Activated CD4-positive, alpha-beta T cell treated with anti-CD3 and anti-CD28 coated beads, Interleukin-2, Interleukin-6, amounts not matched to agents 100 ng/mL and 50 ng/mL, durations not matched to agents 16 hours and 8 hours (primary cell): Measurements from ENCODE around the gene TRIM61.
"Not testable (repeated sequence)": the region's sequence is repeated elsewhere in the genome, so short reads cannot be mapped to it uniquely, and the experiment has no call there.

Experiments used
- DNase-seq: peaks from one replicate; pipeline ENCODE4 v3.0.0-alpha.2; 2020

Gene TRIM61

DNA sequence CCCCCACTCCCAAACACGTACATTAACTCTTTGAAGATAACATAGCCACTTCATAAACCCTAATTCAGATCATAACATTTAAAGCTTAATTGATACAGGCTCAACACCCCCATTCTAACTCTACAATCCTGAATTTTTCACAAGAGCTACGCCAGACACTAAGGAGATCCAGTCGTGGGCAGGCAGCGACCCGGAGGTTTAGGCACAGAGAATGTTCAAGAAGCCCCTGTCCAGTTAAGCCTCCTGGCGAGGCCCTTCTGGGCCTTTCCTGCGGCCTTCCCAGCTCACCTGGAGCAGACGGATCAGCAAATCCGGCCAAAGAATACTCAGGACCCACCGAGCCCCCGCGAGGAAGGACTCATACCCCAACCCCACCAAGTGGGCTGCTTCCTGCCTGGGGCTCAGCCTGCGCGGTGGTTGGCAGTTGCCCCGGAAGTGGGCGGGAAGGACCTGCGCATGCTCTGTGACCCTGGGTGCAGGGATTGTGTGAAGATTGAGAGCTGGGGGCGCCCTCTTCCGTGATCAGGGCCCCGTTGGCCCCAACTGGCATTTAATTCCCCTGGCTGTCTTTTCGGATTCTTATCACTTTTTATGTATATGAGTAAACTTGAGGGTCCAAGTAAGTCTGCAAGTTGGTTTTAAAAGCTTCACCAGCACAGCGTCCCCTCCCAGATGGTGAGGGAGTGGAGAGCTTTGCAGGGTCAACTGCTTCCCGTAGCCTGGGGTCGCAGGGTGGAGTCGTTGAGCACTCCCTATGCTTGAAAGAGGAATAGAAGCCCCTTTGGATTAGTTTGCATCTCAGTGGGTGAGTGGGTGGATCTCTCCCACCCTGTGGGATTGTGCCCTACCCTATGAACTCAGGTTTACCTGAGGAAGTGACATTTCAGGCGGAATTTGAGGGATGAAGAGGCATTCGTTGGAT, at the start of gene TRIM61:
Gene TRIM61, minus strand, starts transcription at position 415 of the 922 bp plus-strand sequence. CDS start 7,655 bp downstream, outside the sequence.
- DNase-seq: peak; percentile 27

DNA sequence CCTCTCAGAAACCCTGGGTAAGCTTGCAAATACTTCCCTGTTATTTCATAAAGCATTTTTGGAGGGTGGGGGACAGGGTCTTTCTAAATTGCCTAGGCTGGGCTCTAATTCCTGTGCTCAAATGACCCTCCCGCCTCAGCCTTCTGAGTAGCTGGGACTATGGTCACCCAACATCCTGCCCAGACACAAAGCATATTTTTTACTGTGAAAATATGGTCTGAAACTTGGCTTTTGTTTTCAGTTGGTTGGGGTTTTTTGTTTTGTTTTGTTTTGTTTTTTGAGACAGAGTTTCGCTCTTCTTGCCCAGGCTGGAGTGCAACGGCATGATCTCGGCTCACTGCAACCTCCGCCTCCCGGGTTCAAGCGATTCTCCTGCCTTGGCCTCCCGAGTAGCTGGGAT, 48.3 kb upstream of the TRIM61 start:
- DNase-seq: not testable (repeated sequence)

DNA sequence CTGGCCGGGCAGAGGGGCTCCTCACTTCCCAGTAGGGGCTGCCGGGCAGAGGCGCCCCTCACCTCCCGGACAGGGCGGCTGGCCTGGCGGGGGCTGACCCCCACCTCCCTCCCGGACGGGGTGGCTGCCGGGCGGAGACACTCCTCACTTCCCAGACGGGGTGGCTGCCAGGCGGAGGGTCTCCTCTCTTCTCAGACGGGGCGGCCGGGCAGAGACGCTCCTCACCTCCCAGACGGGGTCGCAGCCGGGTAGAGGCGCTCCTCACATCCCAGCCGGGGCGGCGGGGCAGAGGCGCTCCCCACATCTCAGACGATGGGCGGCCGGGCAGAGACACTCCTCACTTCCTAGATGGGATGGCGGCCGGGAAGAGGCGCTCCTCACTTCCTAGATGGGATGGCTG, 42.5 kb upstream of the TRIM61 start:
- not testable (repeated sequence) for DNase-seq

DNA sequence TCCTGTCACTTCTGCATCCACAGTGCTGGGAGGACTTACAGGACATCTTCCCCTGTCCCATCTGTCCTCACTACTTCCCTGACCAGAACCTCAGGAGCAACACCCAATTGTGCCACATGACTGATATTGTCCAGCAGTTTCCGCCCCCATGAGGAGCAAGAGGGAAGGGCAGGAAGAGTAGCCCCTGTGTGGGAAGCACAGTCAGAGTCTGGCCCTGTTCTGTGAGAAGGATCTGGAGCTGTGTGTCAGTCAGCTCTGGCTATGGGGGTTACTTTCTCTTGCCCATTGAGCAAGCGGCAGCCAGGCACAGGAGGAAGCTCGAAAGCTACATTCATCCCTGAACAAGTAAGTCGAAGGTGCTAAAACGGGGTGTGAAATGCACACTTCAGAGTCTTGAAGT, 39.5 kb upstream of the TRIM61 start:
- peak; percentile 25 for DNase-seq

DNA sequence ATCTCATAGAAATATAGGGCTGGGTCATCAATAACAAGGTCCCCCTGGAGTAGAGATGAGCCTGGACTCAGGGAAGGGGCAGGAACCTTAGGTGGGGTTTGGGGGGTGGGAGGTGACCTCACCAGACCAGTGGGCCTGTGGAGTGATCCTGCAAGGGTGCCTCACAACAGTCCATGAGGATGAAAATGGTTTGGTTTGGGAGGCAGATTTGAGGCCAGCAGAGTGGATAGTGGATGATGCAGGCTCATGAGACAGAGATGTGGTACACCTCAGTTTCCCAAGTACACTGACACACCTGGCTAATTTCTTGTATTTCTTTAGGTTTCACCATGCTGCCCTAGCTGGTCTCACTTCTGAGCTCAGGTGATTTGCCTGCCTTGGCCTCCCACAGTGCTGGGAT, 36.2 kb upstream of the TRIM61 start:
- DNase-seq: no peak

DNA sequence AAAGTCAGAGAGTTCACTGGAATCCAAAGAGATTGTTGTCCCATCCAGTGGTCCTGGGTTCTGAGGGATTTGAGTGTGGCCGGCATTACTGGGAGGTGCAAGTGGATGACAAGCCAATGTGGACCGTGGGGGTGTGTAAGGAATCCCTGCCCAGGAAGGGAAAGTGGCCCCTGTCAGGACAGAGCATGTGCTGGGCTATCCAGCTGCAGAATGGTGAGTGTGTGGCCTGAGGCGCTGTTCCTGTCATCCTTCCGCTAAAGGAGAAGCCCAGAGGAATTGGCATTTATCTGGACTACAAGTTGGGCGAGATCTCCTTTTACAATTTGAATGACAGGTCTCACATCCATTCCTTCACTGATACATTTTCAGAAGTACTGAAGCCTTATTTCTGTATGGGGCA, 33.9 kb upstream of the TRIM61 start:
- DNase-seq: no peak

DNA sequence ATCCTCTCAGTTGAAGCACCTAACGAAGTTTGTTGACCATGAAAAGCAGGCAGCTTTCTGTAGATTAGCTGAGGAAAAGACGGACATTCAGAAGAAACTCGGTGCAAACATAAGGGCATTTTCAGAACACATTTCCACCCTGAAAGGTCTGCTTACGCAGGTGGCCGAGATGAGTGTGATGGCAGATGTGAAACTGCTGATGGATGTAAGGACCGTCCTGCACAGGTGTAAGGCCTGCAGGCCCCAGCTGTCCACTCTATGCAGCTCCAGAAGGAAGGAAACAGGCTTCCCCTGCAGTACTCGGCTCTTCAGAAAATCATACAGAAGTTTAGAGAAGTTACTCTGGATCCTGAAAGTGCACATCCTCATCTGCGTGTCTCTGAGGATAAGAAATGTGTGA, 33.5 kb upstream of the TRIM61 start:
- no peak for DNase-seq

DNA sequence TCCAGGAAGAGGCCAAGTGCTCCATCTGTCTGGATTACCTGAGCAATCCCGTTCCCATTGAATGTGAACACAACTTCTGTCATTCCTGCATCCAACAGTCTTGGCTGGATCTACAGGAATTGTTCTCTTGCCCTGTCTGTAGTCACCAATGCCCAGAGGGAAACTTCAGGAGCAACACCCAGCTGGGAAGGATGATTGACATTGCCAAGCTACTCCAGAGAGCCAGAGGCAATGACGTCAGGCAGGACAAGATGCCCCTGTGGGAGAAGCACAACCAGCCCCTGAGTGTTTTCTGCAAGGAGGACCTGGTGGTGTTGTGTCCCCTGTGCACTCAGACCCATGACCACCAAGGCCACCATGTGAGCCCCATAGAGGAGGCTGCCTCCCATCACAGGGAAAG, 33.0 kb upstream of the TRIM61 start:
- DNase-seq: no peak

DNA sequence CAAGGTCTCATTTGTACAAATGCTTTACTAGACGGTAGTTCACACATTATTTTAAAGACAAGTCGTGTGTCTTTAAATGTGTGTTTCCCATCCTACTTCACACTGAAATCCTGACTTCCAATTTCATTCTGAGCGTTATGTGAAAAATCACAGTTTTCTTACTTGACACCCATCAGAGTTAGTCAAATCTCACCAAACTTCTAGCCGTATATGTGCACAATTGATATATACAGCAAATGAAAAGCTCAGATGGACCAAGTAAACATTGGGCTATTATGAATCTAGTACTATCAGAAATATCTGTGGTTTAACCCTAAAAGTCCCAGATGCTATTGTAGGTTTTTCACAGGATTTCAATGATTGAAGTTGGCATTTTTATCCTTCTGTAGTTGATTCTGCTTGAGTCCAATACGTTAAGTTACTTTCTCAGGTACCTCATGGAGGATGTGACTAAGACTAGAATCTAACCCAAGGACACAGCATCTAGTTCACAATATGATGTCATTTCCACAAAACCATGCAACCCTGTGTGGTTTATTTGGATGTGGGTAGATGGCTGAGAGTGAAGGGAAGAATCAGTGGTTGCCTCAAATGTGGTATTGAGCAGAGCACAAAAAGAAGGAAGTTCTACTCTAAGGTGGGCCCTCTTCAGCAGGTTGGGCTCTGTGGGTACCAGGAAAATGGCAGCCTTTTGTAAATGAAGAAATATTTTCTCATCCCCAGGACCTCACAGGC, 32.2 kb upstream of the TRIM61 start:
- peak; percentile 78 for DNase-seq

DNA sequence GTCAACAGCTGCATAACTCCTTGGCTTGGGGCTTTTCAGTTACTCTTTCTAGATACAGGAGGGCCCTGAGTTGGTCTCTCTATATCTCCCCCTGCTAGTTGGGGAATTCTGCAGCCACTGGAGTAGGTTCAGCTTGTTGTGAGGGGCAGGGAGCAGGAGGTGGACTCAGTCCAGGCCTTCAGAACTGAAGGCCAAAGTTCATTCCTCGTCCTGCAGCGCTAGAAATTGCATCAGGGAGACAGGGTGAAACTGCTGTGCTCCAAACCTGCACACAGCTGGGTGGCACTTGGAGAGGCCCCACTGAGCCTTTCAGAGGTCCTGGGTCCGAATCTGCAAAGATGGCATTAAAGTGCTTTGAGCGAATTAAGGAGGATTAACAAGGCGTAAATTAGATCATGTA, 29.4 kb upstream of the TRIM61 start:
- no peak for DNase-seq

DNA sequence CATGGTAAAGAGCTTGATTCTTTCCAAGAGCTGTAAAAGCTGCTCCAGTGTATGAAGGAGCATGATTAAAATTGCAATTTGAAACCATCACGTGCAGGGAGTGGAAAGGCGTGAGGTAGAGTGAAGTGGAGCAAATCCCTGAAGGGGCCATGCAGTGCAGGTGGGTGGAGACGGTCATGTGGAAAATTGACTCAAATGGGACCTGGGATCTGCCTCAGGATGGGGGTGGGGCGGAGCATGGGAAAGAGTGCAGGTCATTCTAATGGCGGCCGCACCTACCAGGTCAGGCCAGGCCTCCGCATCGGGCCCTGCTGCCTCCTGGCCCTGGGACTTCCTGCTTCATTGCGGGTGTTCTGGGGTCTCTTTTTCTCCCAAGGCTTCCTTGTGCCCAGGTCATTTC, 29.0 kb upstream of the TRIM61 start:
- DNase-seq: no peak

DNA sequence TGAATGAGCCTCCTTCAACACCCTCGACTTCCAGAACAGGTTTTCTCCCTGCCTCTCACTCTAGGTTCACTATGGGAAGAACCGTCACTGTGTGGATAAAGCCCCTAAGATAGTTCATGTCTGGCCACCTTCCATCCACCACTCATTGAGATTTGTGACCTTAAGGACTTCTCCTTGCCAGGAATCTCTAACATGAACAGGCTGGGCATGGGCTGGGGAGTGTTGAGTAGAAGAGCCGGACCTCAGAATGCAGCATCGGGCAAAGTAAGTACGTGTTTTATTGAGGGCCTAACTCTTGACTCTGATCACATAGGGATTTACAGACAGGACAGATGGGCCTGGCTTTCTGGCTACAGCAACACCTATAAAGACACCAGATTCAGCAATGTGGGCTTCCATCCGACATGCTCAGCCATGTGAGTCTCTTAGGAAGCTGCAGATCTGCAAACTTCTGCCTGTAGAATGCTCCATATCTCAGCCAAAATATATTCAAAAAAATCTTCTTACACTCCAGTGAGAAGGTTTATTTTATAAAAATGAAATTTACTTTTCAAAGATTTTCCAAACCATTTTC, 28.0 kb upstream of the TRIM61 start:
- DNase-seq: no peak

DNA sequence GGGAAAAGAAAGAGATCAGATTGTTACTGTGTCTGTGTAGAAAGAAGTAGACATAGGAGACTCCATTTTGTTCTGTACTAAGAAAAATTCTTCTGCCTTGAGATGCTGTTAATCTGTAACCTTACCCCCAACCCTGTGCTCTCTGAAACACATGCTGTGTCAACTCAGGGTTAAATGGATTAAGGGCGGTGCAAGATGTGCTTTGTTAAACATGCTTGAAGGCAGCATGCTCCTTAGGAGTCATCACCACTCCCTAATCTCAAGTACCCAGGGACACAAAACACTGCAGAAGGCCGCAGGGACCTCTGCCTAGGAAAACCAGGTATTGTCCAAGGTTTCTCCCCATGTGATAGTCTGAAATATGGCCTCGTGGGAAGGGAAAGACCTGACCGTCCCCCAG, 24.5 kb upstream of the TRIM61 start:
- DNase-seq: not testable (repeated sequence)

DNA sequence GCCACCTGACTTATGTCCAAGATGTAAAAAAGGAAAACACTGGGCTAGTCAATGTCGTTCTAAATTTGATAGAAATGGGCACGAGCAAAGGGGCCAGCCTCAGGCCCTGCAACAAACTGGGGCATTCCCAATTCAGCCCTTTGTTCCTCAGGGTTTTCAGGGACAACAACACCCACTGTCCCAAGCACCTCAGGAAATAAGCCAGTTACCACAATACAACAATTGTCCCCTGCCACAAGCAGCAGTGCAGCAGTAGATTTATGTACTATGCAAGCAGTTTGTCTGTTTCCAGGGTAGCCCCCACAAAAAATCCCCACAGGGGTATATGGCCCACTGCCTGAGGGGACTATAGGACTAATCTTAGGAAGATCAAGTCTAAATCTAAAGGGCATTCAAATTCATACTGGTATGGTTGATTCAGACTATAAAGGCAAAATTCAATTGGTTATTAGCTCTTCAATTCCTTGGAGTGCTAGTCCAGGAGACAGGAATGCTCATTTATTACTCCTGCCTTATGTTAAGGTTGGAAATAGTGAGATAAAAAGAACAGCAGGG, 21.1 kb upstream of the TRIM61 start:
- not testable (repeated sequence) for DNase-seq

DNA sequence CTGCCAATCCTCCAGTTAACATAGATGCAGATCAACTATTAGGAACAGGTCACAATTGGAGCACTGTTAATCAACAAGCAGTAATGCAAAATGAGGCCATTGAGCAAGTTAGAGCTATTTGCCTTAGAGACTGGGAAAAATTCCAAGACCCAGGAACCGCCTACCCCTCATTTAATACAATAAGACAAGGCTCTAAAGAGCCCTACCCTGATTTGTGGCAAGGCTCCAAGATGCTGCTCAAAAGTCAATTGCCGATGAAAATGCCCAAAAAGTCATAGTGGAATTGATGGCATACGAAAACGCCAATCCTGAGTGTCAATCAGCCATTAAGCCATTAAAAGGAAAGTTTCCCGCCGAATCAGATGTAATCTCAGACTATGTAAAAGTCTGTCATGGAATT, 20.5 kb upstream of the TRIM61 start:
- no peak for DNase-seq

DNA sequence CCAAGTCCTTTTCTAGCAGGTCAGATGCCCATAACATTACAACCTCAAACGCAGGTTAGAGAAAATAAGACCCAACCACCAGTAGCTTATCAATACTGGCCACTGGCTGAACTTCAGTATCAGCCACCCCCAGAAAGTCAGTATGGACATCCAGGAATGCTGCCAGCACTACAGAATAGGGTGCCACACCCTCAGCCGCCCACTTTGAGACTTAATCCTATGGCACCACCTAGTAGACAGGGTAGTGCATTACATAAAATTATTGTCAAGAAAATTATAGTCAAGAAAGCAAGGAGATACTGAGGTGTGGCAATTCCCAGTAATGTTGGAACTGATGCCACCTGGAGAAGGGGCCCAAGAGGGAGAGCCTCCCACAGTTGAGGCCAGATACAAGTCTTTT, 19.9 kb upstream of the TRIM61 start:
- no peak for DNase-seq

DNA sequence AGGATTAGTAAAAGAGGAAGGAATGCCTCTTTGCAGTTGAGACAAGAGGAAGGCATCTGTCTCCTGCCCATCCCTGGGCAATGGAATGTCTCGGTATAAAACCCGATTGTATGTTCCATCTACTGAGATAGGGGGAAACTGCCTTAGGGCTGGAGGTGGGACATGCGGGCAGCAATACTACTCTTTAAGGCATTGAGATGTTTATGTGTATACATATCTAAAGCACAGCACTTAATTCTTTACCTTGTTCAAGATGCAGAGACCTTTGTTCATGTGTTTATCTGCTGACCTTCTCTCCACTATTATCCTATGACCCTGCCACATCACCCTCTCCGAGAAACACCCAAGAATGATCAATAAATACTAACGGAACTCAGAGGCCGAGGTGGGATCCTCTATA, 18.7 kb upstream of the TRIM61 start:
- DNase-seq: not testable (repeated sequence)

DNA sequence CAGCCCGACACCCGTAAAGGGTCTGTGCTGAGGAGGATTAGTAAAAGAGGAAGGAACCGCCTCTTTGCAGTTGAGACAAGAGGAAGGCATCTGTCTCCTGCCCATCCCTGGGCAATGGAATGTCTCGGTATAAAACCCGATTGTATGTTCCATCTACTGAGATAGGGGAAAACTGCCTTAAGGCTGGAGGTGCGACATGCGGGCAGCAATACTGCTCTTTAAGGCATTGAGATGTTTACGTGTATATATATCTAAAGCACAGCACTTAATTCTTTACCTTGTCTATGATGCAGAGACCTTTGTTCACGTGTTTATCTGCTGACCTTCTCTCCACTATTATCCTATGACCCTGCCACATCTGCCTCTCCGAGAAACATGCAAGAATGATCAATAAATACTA, 13.3 kb upstream of the TRIM61 start:
- not testable (repeated sequence) for DNase-seq

DNA sequence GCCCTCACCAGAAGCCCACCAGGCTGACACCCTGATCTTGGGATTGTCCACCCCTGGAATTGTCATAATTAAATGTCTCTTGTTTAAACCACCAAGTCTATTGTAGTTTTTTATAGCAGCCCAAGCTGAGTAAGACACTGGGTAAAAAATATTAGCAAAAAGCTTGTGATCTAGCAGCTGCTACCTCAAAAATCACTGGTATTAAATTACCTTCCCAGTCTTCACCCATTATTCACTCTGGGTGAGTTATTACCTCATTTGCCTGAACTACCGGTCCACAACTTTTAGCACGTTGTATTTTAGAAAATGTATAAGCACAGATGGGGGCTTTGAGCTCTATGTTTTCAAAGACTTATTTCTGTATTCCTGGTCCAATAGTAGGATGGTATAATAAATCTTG, 12.0 kb upstream of the TRIM61 start:
- no peak for DNase-seq

DNA sequence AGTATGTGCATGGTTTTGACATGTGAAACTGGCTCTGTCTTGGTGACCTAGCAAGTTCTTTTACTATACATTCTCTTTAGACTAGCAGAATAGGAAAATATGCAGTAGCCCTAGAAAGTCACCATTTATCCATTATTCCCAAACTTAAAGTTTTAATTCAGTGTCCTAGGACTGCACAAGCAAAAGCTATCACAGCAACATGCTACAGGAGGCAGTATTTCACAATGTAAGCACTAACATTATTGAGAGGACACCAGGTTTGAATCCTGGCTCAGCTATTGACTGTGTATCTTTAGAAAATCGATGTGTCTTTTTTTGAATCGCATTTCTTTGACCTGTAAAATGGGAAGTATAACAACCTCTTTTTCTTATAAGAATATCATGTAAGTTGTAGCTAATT, 5.5 kb downstream of the TRIM61 start:
- DNase-seq: not testable (repeated sequence)

DNA sequence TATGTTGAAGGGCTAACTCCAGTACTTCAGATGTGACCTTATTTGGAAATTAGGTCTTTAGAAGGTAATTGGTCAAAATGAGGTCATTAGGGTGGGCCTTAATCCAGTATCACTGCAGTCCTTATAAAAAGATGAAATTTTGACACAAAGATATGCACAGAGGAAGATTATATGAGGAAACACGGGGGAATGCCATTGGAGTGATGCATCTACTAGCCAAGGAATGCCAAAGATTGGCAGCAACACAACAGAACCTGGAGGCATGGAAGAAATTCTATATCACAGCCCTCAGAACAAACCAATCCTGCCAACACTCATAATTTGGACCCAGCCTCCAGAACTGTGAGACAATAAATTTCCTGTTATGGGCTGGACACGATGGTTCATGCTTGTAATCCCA, 17.6 kb downstream of the TRIM61 start:
- no peak for DNase-seq

DNA sequence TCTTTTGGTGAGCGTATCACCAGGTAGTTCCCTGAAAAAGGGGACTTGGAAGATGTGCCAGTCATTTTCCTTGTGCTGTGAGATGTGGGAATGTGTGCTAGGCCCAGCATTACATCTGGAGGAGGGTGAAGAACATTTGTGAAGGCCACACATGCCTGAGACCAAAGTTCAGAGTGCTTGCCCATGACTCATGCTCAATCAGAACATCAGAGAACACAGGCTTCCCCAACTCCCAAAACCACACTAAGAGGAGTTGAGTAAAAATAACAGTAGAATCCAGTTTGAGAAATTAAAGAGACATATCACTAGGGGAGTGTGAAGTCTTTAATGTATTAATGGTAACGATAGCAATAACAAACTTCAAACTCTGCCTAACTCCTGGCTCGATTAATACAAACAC, 18.0 kb downstream of the TRIM61 start:
- DNase-seq: not testable (repeated sequence)
